Activated CD8-positive, alpha-beta memory T cell treated with anti-CD3 and anti-CD28 coated beads for 4 hours (primary cell): ENCODE data around the gene SFT2D2.

Source experiments
- DNase-seq, 2 donors: peaks; one replicate each; pipeline ENCODE4 v3.0.0-alpha.2; 2020; ENCODE audit warnings: low read depth in 2 of 2

The SFT2D2 gene

GRCh38 chr1:168265596-168265995 lies 39.8 kb downstream of the SFT2D2 start:
- no peak for DNase-seq

- DNase-seq, result no peak
Observed at GRCh38 chr1:168266644-168267186, 40.9 kb downstream of the SFT2D2 start.

DNA sequence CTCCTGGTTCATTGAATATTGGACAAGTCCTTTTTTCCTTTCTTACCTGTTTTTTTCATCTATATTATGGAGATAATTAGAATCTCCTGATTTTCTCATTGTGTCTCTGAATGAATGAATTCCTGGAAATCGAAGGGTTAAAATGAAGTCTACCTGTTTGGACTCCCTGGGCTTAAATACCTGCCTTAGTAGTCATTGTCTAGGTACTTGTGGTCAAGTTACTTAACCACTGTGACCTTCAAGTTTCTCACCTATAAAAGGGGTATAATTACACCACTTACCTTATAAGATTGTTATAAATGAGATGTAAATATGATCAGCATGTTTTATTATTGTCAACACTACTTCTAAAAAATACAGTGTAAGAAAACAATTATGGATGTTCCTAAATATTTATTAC lies 45.8 kb downstream of the SFT2D2 start:
- no peak for DNase-seq

DNA sequence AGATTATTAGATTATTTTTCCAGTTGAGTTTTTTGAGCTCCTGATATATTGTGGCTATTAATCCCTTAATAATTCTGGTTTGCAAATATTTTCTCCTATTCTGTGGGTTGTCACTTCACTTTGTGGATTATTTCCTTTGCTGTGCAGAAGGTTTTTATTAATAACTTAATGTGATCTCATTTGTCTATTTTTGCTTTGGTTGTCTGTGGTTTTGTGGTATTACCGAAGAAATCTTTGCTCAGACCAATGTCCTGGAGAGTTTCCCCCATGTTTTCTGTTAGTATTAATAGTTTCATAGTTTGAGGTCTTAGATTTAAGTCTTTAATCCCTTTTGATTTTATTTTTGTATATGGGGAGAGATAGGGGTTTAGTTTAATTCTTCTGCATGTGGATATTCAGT lies 47.8 kb downstream of the SFT2D2 start:
- DNase-seq, result no peak

- DNase-seq, result no peak
Observed at GRCh38 chr1:168279253-168279652, 53.4 kb downstream of the SFT2D2 start.

- no peak for DNase-seq
Observed at GRCh38 chr1:168280296-168280927, 54.6 kb downstream of the SFT2D2 start, which contains the start of gene TBX19. Gene TBX19, plus strand, starts transcription at chr1:168280877. Its CDS starts 214 bp downstream, at chr1:168281091.

GRCh38 chr1:168281603-168282325 lies 56.0 kb downstream of the SFT2D2 start:
- no peak for DNase-seq

- DNase-seq, result no peak
Observed at GRCh38 chr1:168285521-168285790, 59.7 kb downstream of the SFT2D2 start.

DNA sequence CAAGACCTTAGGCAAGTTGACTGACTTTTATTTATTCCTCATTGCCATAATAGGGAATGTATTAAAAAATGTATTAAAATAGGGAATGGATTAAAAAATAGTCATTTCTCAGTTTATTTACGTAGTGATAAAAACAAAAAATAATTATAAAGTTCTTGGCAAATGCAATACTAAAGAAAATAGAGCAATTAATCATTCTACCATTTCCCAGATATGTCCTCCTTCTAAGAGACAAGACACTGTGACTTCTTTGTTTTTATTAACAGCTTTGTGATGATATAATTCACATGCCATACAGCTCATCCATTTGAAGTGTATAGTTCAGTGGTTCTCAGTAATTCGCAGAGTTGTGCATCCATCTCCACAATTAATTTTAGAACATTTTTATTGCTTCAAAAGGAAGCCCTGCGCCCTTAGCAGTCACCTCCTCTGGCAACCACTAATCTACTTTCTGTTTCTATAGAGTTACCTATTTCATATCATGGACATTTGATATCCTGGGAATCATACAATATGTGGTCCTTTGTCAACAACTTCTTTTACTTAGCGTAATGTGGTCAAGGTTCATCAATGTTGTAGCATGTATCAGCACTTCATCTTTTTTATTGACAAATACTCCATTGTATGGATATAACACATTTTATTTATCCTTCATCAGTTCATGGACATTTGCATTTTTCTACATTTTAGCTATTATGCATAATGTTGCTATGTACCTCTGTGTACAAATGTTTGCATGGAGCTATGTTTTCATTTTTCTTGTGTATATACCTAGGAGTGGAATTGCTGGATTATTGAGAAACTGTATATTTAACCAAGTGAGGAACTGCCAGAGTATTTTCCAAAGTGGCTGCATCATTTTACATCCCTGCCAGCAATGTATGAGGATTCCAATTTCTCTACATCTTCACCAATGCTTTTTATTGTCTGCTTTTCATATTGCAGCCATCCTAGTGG lies 60.4 kb downstream of the SFT2D2 start:
- DNase-seq, result no peak

DNA sequence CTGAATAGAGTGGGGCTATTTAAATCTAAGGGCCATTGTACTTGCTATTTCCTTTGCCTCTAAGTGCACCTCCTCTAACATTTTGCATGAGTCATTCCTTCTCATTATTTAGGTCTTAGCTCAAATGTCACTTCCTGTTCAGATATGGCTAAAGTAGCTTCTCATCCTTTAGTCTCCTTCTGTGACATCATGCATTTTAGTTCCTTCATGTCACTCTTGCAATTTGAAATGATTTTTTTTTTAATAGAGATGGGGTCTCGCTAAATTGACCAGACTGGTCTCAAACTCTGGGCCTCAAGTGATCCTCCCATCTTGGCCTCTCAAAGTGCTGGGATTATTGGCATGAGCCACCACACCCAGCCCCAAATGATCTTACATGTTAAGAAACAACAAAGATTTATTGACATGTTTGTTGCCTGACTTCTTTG lies 61.4 kb downstream of the SFT2D2 start:
- no peak for DNase-seq

GRCh38 chr1:168288311-168289052 lies 62.7 kb downstream of the SFT2D2 start:
- no peak for DNase-seq

- no peak for DNase-seq
Observed at GRCh38 chr1:168291222-168291837, 65.5 kb downstream of the SFT2D2 start.

DNA sequence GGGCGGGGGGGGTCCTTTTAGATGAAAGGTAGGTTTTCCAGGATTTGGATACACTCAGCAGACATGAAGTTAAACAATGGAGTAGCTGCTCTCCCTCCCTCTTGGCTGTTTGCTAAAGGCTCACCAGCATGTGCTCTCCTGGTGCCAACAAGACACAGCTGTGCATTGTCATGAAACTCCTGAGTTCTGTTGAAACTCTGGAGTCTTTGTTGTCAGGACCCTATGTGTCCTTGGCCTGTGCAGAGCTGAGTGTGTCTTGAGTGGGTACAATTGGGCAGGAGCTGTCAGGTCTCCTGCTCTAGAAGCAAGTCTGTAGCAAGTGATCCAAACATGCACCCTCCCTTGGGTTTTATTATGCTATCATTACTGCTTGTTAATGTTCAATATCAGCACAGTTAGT lies 67.6 kb downstream of the SFT2D2 start:
- no peak for DNase-seq

GRCh38 chr1:168295411-168296114 lies 69.8 kb downstream of the SFT2D2 start:
- no peak for DNase-seq

GRCh38 chr1:168297019-168297730 lies 71.4 kb downstream of the SFT2D2 start:
- no peak for DNase-seq

DNA sequence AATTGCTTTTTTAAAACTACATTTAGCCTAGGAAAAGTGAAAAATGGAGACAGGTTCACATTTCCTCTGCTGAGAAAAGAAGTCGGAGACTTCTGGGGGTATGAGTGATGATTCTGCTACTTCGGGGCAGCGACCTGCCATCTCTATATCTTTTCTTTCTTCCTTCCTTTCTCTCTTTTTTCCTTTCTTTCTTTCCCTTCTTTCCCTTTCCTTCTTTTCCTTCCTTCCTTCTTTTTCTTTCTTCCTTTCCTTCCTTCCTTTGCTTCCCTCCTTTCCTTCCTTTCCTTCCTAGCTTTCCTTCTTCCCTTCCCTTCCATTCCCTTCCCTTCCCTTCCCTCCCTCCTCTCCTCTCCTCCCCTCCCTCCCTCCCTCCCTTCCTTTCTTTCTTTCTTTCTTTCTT lies 72.6 kb downstream of the SFT2D2 start:
- no peak for DNase-seq

- no peak for DNase-seq
Observed at GRCh38 chr1:168300626-168301025, 74.8 kb downstream of the SFT2D2 start.

DNA sequence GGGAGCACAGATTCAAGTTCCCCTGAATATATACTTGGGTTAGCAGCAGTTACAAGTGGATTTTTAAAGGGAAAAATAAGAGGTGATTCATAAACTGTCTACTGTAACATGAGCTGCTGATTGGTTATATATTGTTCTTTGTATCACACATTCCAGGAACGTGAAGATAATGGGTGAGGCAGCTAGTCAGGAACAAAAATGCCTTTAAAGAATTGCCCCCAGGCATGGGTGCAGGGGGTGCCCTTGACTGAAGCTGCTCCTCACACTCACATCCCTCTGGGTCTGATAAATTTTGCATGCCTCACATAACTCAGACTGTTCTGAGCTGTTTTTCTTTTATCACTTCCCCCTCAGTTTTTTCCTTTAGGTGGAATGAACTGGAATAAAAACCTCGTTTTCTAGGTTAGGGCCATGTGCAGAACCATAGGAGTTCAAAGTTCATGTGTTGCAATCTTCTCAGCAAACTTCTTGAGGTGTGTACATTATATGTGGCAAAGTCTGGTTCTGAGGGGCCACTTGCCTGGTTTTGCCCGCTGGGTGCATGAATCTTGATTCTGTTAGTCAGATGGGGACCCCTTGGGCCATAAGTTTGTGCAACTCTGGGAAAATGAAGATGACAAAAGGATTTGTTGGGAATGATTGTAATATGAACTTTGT lies 76.0 kb downstream of the SFT2D2 start:
- DNase-seq, result no peak
